ENCODE measurements around the gene GRHL3.

Gene GRHL3

GRCh38 chr1:24345334-24345733 lies 26.2 kb downstream of the GRHL3 start:
- DNase-seq: no peak

- no peak for DNase-seq
Observed at GRCh38 chr1:24347159-24347934, 28.2 kb downstream of the GRHL3 start.

- DNase-seq: no peak
Observed at GRCh38 chr1:24348196-24348595, 29.0 kb downstream of the GRHL3 start.

- DNase-seq: no peak
Observed at GRCh38 chr1:24349891-24350290, 30.7 kb downstream of the GRHL3 start.

- DNase-seq: no peak
Observed at GRCh38 chr1:24351247-24351646, 32.1 kb downstream of the GRHL3 start.

GRCh38 chr1:24351918-24352627 lies 32.9 kb downstream of the GRHL3 start:
- no peak for DNase-seq

- DNase-seq: no peak
Observed at GRCh38 chr1:24353292-24353891, 34.2 kb downstream of the GRHL3 start.

- DNase-seq: no peak
Observed at GRCh38 chr1:24355466-24355865, 36.3 kb downstream of the GRHL3 start.

- no peak for DNase-seq
Observed at GRCh38 chr1:24357038-24357437, 37.9 kb downstream of the GRHL3 start.

- no peak for DNase-seq
Observed at GRCh38 chr1:24360681-24361080, 41.5 kb downstream of the GRHL3 start.

GRCh38 chr1:24361811-24362210 lies 42.7 kb downstream of the GRHL3 start:
- DNase-seq: no peak

- no peak for DNase-seq
Observed at GRCh38 chr1:24362396-24362795, 43.2 kb downstream of the GRHL3 start.

- DNase-seq: no peak
Observed at GRCh38 chr1:24362982-24363614, 43.9 kb downstream of the GRHL3 start.

- no peak for DNase-seq
Observed at GRCh38 chr1:24363994-24364393, 44.8 kb downstream of the GRHL3 start.

- DNase-seq: no peak
Observed at GRCh38 chr1:24364605-24364974, 45.4 kb downstream of the GRHL3 start.

- DNase-seq: no peak
Observed at GRCh38 chr1:24364975-24365678, 46.0 kb downstream of the GRHL3 start.

GRCh38 chr1:24366707-24367106 lies 47.5 kb downstream of the GRHL3 start:
- DNase-seq: no peak

- no peak for DNase-seq
Observed at GRCh38 chr1:24369199-24369598, 50.0 kb downstream of the GRHL3 start.

GRCh38 chr1:24369801-24370200 lies 50.6 kb downstream of the GRHL3 start:
- DNase-seq: no peak

GRCh38 chr1:24373044-24373443 lies 53.9 kb downstream of the GRHL3 start:
- no peak for DNase-seq

GRCh38 chr1:24373710-24374109 lies 54.6 kb downstream of the GRHL3 start:
- no peak for DNase-seq

GRCh38 chr1:24374891-24375786 lies 56.0 kb downstream of the GRHL3 start:
- DNase-seq: no peak

All from Kasumi-1 (cell line).